ENCODE measurements around the gene EEF1E1.
A peak's percentile ranks its signal among the peaks of the same experiment; 100 is the strongest.

Gene EEF1E1

GRCh38 chr6:8087870-8088754, 14.2 kb downstream of the EEF1E1 start:
- no peak for DNase-seq

GRCh38 chr6:8086755-8087306, 15.5 kb downstream of the EEF1E1 start:
- DNase-seq, result no peak

GRCh38 chr6:8085053-8085511, 17.3 kb downstream of the EEF1E1 start:
- DNase-seq, result no peak

GRCh38 chr6:8084586-8084985, 17.8 kb downstream of the EEF1E1 start:
- no peak for DNase-seq

GRCh38 chr6:8082954-8083858, 19.1 kb downstream of the EEF1E1 start:
- no peak for DNase-seq

- DNase-seq, result no peak
Measured at GRCh38 chr6:8082572-8082953, 19.8 kb downstream of the EEF1E1 start.

- no peak for DNase-seq
Measured at GRCh38 chr6:8080362-8081151, 21.8 kb downstream of the EEF1E1 start.

- DNase-seq, result no peak
Measured at GRCh38 chr6:8079126-8079525, 23.2 kb downstream of the EEF1E1 start.

GRCh38 chr6:8077991-8078390, 24.4 kb downstream of the EEF1E1 start:
- DNase-seq, result no peak

GRCh38 chr6:8075704-8076103, 26.6 kb downstream of the EEF1E1 start:
- DNase-seq, result no peak

- no peak for DNase-seq
Measured at GRCh38 chr6:8075185-8075584, 27.2 kb downstream of the EEF1E1 start.

GRCh38 chr6:8074213-8074612, 28.1 kb downstream of the EEF1E1 start:
- DNase-seq, result no peak

GRCh38 chr6:8073758-8074157, 28.6 kb downstream of the EEF1E1 start:
- DNase-seq, result no peak

- DNase-seq, result no peak
Measured at GRCh38 chr6:8070718-8071117, 31.6 kb downstream of the EEF1E1 start.

- no peak for DNase-seq
Measured at GRCh38 chr6:8069631-8070284, 32.6 kb downstream of the EEF1E1 start.

- no peak for DNase-seq
Measured at GRCh38 chr6:8069151-8069550, 33.2 kb downstream of the EEF1E1 start.

- DNase-seq, result no peak
Measured at GRCh38 chr6:8066108-8066507, 36.2 kb downstream of the EEF1E1 start.

- DNase-seq, result no peak
Measured at GRCh38 chr6:8065519-8065911, 36.8 kb downstream of the EEF1E1 start.

- no peak for DNase-seq
Measured at GRCh38 chr6:8064638-8065518, 37.5 kb downstream of the EEF1E1 start.

- DNase-seq, result peak; percentile 95
Measured at GRCh38 chr6:8063761-8064637, 38.3 kb downstream of the EEF1E1 start, which contains the start of gene BLOC1S5. Gene BLOC1S5 (minus strand): TSS chr6:8064389. CDS start chr6:8064376, 13 bp downstream.

Data from effector CD8-positive, alpha-beta T cell (primary cell).